Keratinocyte (primary cell): ENCODE data around the gene PLA2G10. TPM values are rescaled to one million over a fixed set of nuclear protein-coding genes. Genes with fewer than 3 reads are reported as not detected.

Experiments used
- DNase-seq: peaks from one replicate; pipeline ENCODE4 v3.0.0-alpha.2; 2011; ENCODE audit warnings: low read depth, missing footprints, low spot score
- FAIRE-seq: peaks from 2 replicates; lab custom pipeline; 2011; peaks lifted over from hg19 to GRCh38; lab: Jason Lieb, UNC
- H2AFZ ChIP-seq: 2 replicates; pipeline ENCODE4 v1.6.0; 2012; ENCODE audit warnings: low read length, control low read depth, inconsistent platforms; ENCODE audit not compliant: control insufficient read depth
- H3K27ac ChIP-seq: 2 replicates; pipeline ENCODE4 v1.5.1; 2011; ENCODE audit warnings: low read length; ENCODE audit not compliant: control insufficient read depth, insufficient read depth
- H3K27me3 ChIP-seq: 3 replicates; pipeline ENCODE4 v1.6.0; 2011; ENCODE audit warnings: low read length; ENCODE audit not compliant: control insufficient read depth, insufficient read depth; ENCODE audit errors: extremely low read depth
- H3K36me3 ChIP-seq, 2 experiments: 2 replicates in 1 of 2; 3 replicates in 1 of 2; pipeline ENCODE4 v1.5.1; 2011; ENCODE audit warnings: low read length in 2 of 2, mild to moderate bottlenecking in 1 of 2; ENCODE audit not compliant: control insufficient read depth in 2 of 2, insufficient read depth in 2 of 2; ENCODE audit errors: extremely low read depth in 1 of 2
- H3K4me1 ChIP-seq: 3 replicates; pipeline ENCODE4 v1.5.1; 2011; ENCODE audit warnings: low read length; ENCODE audit not compliant: control insufficient read depth, insufficient read depth; ENCODE audit errors: extremely low read depth
- H3K4me2 ChIP-seq: 3 replicates; pipeline ENCODE4 v1.6.0; 2011; ENCODE audit warnings: low read depth, low read length; ENCODE audit not compliant: control insufficient read depth, insufficient read depth; ENCODE audit errors: extremely low read depth
- H3K4me3 ChIP-seq, 3 experiments: fragments of 200-600 bp in 1 of 3; sonication (generic) in 1 of 3; 2 replicates in 2 of 3; 3 replicates in 1 of 3; pipeline ENCODE4 v1.5.1; 2011 to 2016; ENCODE audit warnings: low read length in 3 of 3, mild to moderate bottlenecking in 3 of 3, control low read depth in 2 of 3, inconsistent platforms in 1 of 3, low read depth in 1 of 3, mixed read lengths in 1 of 3, mixed run types in 1 of 3, moderate library complexity in 1 of 3; ENCODE audit not compliant: control insufficient read depth in 2 of 3, insufficient read depth in 2 of 3; ENCODE audit errors: extremely low read depth in 1 of 3
- H3K79me2 ChIP-seq: 2 replicates; pipeline ENCODE4 v1.6.0; 2012; ENCODE audit warnings: low read length; ENCODE audit not compliant: control insufficient read depth, insufficient read depth
- H3K9ac ChIP-seq: 3 replicates; pipeline ENCODE4 v1.6.0; 2011; ENCODE audit warnings: low read length; ENCODE audit not compliant: control insufficient read depth, insufficient read depth; ENCODE audit errors: extremely low read depth
- H3K9me1 ChIP-seq: 3 replicates; pipeline ENCODE4 v1.6.0; 2011; ENCODE audit warnings: low read length; ENCODE audit not compliant: control insufficient read depth, insufficient read depth; ENCODE audit errors: extremely low read depth
- H3K9me3 ChIP-seq: 2 replicates; pipeline ENCODE4 v1.5.1; 2012; ENCODE audit warnings: low read depth, low read length; ENCODE audit not compliant: control insufficient read depth
- H4K20me1 ChIP-seq: 3 replicates; pipeline ENCODE4 v1.6.0; 2011; ENCODE audit warnings: low read length; ENCODE audit not compliant: control insufficient read depth, insufficient read depth; ENCODE audit errors: extremely low read depth
- CTCF ChIP-seq, 3 experiments: IDR thresholded peaks in 1 of 3; conservative IDR thresholded peaks in 1 of 3; optimal IDR thresholded peaks in 1 of 3; 2 replicates in 2 of 3; 3 replicates in 1 of 3; pipeline versions ENCODE3 to v1.5.1; 2011; ENCODE audit warnings: low read length in 3 of 3, mild to moderate bottlenecking in 3 of 3, moderate library complexity in 2 of 3, control low read depth in 1 of 3, inconsistent platforms in 1 of 3; ENCODE audit not compliant: insufficient read depth in 2 of 3; ENCODE audit errors: extremely low read depth in 1 of 3
- EZH2 ChIP-seq: IDR thresholded peaks from one replicate; pipeline ENCODE4 v1.6.1; 2012; ENCODE audit warnings: inconsistent platforms, mild to moderate bottlenecking, low read length, moderate library complexity
- dilution Hi-C: fragments of 300-500 bp; cut with MboI; formaldehyde crosslinking; loops from one replicate; pipeline ENCODE4 v1.7.0; 2020; ENCODE audit warnings: low sequenced_read_pairs; ENCODE audit not compliant: extremely low pct_ligation_motif_present
- polyA plus RNA-seq, 5 experiments: library from polyadenylated mRNA; depleted of rRNA in 3 of 5; stranded (reverse) in 3 of 5; stranded (forward) in 1 of 5; unstranded in 1 of 5; fragments of >200 nt; gene quantifications; 1 replicate in 1 of 5; 2 replicates in 3 of 5; 3 replicates in 1 of 5; pipeline versions ENCODE4 v1.2.1 to v1.2.3, GENCODE V29; 2011 to 2012; ENCODE audit warnings: missing spikeins in 2 of 5, low read depth in 1 of 5, low replicate concordance in 1 of 5

Gene PLA2G10
- polyA plus RNA-seq, 1 donor (not counting 4 experiments of a cell fraction or from before 2014, with no cell fraction given): 1.0 TPM

- no peak for FAIRE-seq
- Histone ChIP-seq H3K9me3 (no peaks in the 10 kb centered on the region), H2AFZ (no peak overlapping the region), H3K9ac (no peak overlapping the region), H3K79me2 (peaks cover 38% of the 10 kb centered on the region), H4K20me1 (peaks cover 5% of the 10 kb centered on the region), H3K4me1 (peaks cover 16% of the 10 kb centered on the region), H3K9me1 (no peaks in the 10 kb centered on the region), H3K27ac (no peak overlapping the region), H3K27me3 (no peaks in the 10 kb centered on the region), H3K4me3 (no peak overlapping the region), H3K4me2 (no peak overlapping the region), H3K36me3 (peaks cover 25 to 41% of the 10 kb centered on the region in 2 experiments)
- no peak for DNase-seq
- dilution Hi-C loops: no loop called here
- TF ChIP-seq CTCF (optimal IDR thresholded peaks at IDR 0.05 in 1 of 3, IDR thresholded peaks at IDR 0.05 in 1 of 3, conservative IDR thresholded peaks at IDR 0.05 in 1 of 3; ENCODE audit: extremely low read depth in 1 of 3, insufficient read depth in 2 of 3, low read length in 3 of 3) (no peak), EZH2 (no peak)
These were observed 44.3 kb downstream of the PLA2G10 start for GRCh38 chr16:14649816-14650215.

GRCh38 chr16:14641926-14642325 is 52.2 kb downstream of the PLA2G10 start:
- DNase-seq: no peak
- H3K9me1 ChIP-seq: no peaks in the 10 kb centered on the region
- H2AFZ ChIP-seq: no peak overlapping the region
- dilution Hi-C loops: no loop called here
- peaks cover 21% of the 10 kb centered on the region for H3K4me1 ChIP-seq
- H3K27ac ChIP-seq: peak overlapping the region; percentile 27
- no peaks in the 10 kb centered on the region for H3K27me3 ChIP-seq
- no peak for FAIRE-seq
- peaks cover 96% of the 10 kb centered on the region for H3K79me2 ChIP-seq
- no peaks in the 10 kb centered on the region for H3K9me3 ChIP-seq
- H3K36me3 ChIP-seq: peaks cover 21 to 40% of the 10 kb centered on the region in 2 experiments
- no peak overlapping the region for H3K4me3 ChIP-seq
- peaks cover 6% of the 10 kb centered on the region for H4K20me1 ChIP-seq
- H3K9ac ChIP-seq: no peak overlapping the region
- no peak for TF ChIP-seq EZH2
- TF ChIP-seq CTCF (optimal IDR thresholded peaks at IDR 0.05 in 1 of 3, IDR thresholded peaks at IDR 0.05 in 1 of 3, conservative IDR thresholded peaks at IDR 0.05 in 1 of 3; ENCODE audit: extremely low read depth in 1 of 3, insufficient read depth in 2 of 3, low read length in 3 of 3): no peak
- H3K4me2 ChIP-seq: no peak overlapping the region
